ENCODE results near the gene PAPSS2. TPM values are rescaled to one million over a fixed set of nuclear protein-coding genes. Genes with fewer than 3 reads are reported as not detected.
A peak's percentile ranks its signal among the peaks of the same experiment; 100 is the strongest.

The PAPSS2 gene
- total and polyA plus RNA-seq, 2 experiments from 2014 or later = 65.9 to 82.3 TPM

DNA sequence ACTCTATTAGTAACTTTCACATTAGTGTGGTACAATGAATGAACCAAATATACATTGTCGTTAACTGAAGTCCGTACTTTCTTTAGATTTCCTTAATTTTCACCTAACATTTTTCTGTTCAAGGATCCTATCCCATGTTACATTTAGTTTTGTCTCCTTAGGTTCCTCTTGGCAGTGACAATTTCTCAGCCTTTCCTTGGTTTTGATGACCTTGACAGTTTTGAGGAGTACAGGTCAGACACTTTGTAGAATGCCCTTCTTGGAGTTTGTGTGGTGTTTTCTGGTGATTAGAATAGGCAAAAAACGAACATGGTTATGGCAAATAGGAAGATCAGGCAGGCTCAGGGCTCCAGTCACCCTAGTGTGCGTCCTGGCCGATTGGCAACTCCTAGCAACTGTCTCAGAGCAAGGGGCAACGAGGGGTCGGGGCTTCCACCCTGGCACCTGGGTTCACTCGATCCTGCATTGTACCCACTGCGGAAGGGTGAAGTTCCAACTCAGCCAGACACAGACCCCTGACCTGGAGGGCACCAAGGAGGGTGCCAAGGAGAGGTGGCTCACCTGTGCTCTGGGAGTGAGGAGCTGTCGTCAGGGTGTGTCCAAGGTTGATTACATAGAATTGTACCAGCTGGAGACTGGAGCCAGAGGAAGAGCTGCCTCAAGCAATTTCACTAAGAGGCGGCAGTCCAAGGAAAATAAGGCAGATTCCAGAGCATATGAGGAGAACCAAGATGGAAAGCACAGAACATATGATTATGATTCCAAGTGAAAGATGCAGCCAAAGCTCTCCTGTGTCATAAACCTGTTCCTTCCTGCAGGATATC, 37.5 kb downstream of the PAPSS2 start:
- H3K9ac ChIP-seq = no peak overlapping the region
- peaks cover 26% of the 10 kb centered on the region for H3K79me2 ChIP-seq (ENCODE audit: insufficient read depth)
- in situ Hi-C loops (cut with MboI) = no loop called here
- TF ChIP-seq EZH2phosphoT487 (IDR thresholded peaks at IDR 0.05; ENCODE audit: insufficient read depth, low read depth) (no peak), EZH2 (IDR thresholded peaks at IDR 0.05; ENCODE audit: insufficient read depth, poor library complexity, severe bottlenecking) (no peak)
- no peaks in the 10 kb centered on the region for H3K27me3 ChIP-seq (replicated peaks; ENCODE audit: insufficient read depth)
- no peaks in the 10 kb centered on the region for H3K36me3 ChIP-seq (ENCODE audit: low read depth)
- H3K9me2 ChIP-seq (ENCODE audit: insufficient read depth) = no peaks in the 10 kb centered on the region
- no peak overlapping the region for H3K4me3 ChIP-seq
- 93 to 94% methylated on average over 11 of the region's 11 CpGs for WGBS, 2 experiments (ENCODE audit: low coverage in 1 of 2, low lambda C conversion rate in 2 of 2, missing lambda C conversion rate in 2 of 2)
- DNase-seq = no peak
- H3K27ac ChIP-seq = no peak overlapping the region
- peaks cover 32% of the 10 kb centered on the region; the same call in 1 of the 2 replicates for H3F3A ChIP-seq (ENCODE audit: insufficient read depth)
- no peak overlapping the region for H3K4me2 ChIP-seq (ENCODE audit: unreplicated experiment)
- no peaks in the 10 kb centered on the region for H3K9me3 ChIP-seq (ENCODE audit: low read depth)
- no peaks in the 10 kb centered on the region; the same call in 1 of the 2 replicates for H4K20me1 ChIP-seq (ENCODE audit: insufficient read depth)
- peaks cover 25% of the 10 kb centered on the region for H3K4me1 ChIP-seq (ENCODE audit: insufficient read depth)
- H2AFZ ChIP-seq = no peak overlapping the region

DNA sequence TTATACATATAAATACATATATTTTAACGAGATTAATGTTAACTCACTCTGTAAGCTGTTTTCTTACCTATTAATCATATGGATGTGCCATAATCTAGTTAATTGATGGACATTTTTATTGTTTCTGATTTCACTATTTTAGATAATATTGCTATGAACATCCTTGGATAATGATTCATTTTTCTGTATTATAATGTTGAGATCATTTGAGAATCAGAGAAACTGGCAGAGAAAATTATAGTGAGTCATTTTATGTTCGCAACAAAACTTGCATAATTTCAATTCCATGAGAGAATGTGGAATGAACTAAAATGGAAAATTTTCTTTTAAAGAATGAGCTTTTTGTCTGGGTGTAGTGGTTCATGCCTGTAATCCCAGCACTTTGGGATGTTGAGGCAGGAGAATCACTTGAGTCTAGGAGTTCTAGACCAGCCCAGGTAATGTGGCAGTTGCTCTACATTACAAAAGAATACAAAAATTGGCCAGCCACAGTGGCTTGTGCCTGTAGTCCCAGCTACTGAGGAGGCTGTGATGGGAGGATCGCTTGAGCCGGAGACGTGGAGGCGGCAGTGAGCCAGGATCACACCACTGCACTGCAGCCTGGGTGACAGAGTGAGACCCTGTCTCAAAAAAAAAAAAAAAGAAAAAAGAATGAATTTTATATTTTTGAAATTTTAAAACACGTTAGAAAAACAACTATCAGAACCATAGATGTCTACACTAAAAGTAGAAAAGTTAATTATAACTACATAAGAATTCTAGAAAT, 40.5 kb downstream of the PAPSS2 start:
- Histone ChIP-seq H4K20me1 (ENCODE audit: insufficient read depth) (no peaks in the 10 kb centered on the region), H3K4me2 (ENCODE audit: unreplicated experiment) (peak overlapping the region; percentile 64), H3K9ac (peak overlapping the region; percentile 45), H3K27me3 (replicated peaks; ENCODE audit: insufficient read depth) (no peaks in the 10 kb centered on the region), H3K9me2 (ENCODE audit: insufficient read depth) (no peaks in the 10 kb centered on the region), H3K79me2 (ENCODE audit: insufficient read depth) (peaks cover 23% of the 10 kb centered on the region), H2AFZ (no peak overlapping the region), H3K4me1 (ENCODE audit: insufficient read depth) (peaks cover 23% of the 10 kb centered on the region), H3K27ac (peak overlapping the region; percentile 75), H3F3A (ENCODE audit: insufficient read depth) (peaks cover 38% of the 10 kb centered on the region; the same call in 1 of the 2 replicates), H3K9me3 (ENCODE audit: low read depth) (no peaks in the 10 kb centered on the region), H3K4me3 (no peak overlapping the region), H3K36me3 (ENCODE audit: low read depth) (no peaks in the 10 kb centered on the region)
- WGBS, 2 experiments (ENCODE audit: low coverage in 1 of 2, low lambda C conversion rate in 2 of 2, missing lambda C conversion rate in 2 of 2) = 61 to 66% methylated on average over 7 of the region's 7 CpGs
- peak; percentile 86 for DNase-seq
- TF ChIP-seq EZH2 (IDR thresholded peaks at IDR 0.05; ENCODE audit: insufficient read depth, poor library complexity, severe bottlenecking) (no peak), EZH2phosphoT487 (IDR thresholded peaks at IDR 0.05; ENCODE audit: insufficient read depth, low read depth) (no peak)
- in situ Hi-C loops (cut with MboI) = no loop called here

DNA sequence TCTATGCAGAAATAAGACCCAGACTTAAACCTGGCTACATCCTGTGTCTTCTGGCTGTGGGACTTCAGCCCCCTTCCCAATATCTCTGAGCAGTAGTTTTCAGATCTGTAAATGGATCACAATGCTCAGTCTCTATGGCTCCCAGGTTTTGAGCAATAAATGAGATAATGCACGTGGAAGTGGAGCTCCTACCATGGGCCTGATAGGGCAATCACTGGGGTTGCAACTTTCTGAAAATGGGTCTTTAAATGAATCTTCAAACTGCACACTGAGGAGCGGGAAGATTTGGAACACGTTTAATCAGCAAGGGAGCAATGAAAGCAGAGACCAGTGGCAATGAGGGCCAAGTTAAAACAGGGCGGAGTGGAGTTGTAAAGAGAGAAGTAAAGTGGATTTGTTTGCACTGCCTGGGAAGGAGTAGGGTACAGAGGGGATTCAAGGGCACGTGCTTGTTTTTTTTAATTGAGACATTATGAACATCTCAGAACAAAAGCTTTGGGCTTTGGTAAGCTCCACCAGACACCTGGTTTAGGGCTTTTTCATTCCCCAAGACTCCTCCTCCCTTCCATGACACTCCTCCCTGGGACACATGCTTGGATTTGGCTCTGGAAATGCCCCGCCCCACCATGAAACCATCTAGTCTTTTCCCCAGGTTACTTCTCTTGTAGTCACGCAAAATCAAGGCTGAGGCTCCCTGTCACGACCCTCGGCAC, 42.7 kb downstream of the PAPSS2 start:
- Histone ChIP-seq H3F3A (ENCODE audit: insufficient read depth) (peaks cover 37% of the 10 kb centered on the region; the same call in 1 of the 2 replicates), H2AFZ (no peak overlapping the region), H3K79me2 (ENCODE audit: insufficient read depth) (peaks cover 23% of the 10 kb centered on the region), H3K27me3 (replicated peaks; ENCODE audit: insufficient read depth) (no peaks in the 10 kb centered on the region), H3K36me3 (ENCODE audit: low read depth) (no peaks in the 10 kb centered on the region), H3K9ac (no peak overlapping the region), H3K4me3 (no peak overlapping the region), H3K9me3 (ENCODE audit: low read depth) (no peaks in the 10 kb centered on the region), H4K20me1 (ENCODE audit: insufficient read depth) (no peaks in the 10 kb centered on the region), H3K9me2 (ENCODE audit: insufficient read depth) (no peaks in the 10 kb centered on the region), H3K27ac (no peak overlapping the region), H3K4me2 (ENCODE audit: unreplicated experiment) (no peak overlapping the region), H3K4me1 (ENCODE audit: insufficient read depth) (peaks cover 29% of the 10 kb centered on the region)
- TF ChIP-seq EZH2phosphoT487 (IDR thresholded peaks at IDR 0.05; ENCODE audit: insufficient read depth, low read depth) (no peak), EZH2 (IDR thresholded peaks at IDR 0.05; ENCODE audit: insufficient read depth, poor library complexity, severe bottlenecking) (no peak)
- DNase-seq = no peak
- 87 to 88% methylated on average over 9 of the region's 9 CpGs for WGBS, 2 experiments (ENCODE audit: low coverage in 1 of 2, low lambda C conversion rate in 2 of 2, missing lambda C conversion rate in 2 of 2)
- in situ Hi-C loops (cut with MboI) = no loop called here

DNA sequence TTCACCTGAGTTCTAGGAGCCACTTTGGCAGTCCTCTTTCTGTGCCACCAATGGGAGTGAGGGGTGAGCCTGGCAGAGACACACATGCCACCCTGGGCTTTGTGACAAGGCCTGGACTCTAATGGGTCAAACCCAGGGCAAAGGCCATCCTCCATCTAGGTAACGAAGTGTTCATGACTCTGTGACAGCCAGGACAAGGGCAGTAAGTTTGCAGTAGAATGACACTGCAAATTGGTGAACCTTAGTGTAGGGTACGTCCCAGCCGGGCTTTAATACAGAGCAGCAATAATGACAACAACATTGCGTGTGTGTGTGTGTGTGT, 43.3 kb downstream of the PAPSS2 start:
- no peak overlapping the region for H3K4me2 ChIP-seq (ENCODE audit: unreplicated experiment)
- H3K9me2 ChIP-seq (ENCODE audit: insufficient read depth) = no peaks in the 10 kb centered on the region
- H3F3A ChIP-seq (ENCODE audit: insufficient read depth) = peaks cover 36% of the 10 kb centered on the region; the same call in 1 of the 2 replicates
- no peaks in the 10 kb centered on the region for H3K36me3 ChIP-seq (ENCODE audit: low read depth)
- WGBS, 2 experiments (ENCODE audit: low coverage in 1 of 2, low lambda C conversion rate in 2 of 2, missing lambda C conversion rate in 2 of 2) = 88 to 94% methylated on average over 4 of the region's 4 CpGs
- no peak overlapping the region for H3K4me3 ChIP-seq
- in situ Hi-C loops (cut with MboI) = no loop called here
- H3K9me3 ChIP-seq (ENCODE audit: low read depth) = no peaks in the 10 kb centered on the region
- TF ChIP-seq EZH2phosphoT487 (IDR thresholded peaks at IDR 0.05; ENCODE audit: insufficient read depth, low read depth) (no peak), EZH2 (IDR thresholded peaks at IDR 0.05; ENCODE audit: insufficient read depth, poor library complexity, severe bottlenecking) (no peak)
- H3K27me3 ChIP-seq (replicated peaks; ENCODE audit: insufficient read depth) = no peaks in the 10 kb centered on the region
- peaks cover 20% of the 10 kb centered on the region for H3K79me2 ChIP-seq (ENCODE audit: insufficient read depth)
- H3K9ac ChIP-seq = no peak overlapping the region
- no peak overlapping the region for H3K27ac ChIP-seq
- H2AFZ ChIP-seq = no peak overlapping the region
- no peak for DNase-seq
- H4K20me1 ChIP-seq (ENCODE audit: insufficient read depth) = no peaks in the 10 kb centered on the region
- peaks cover 29% of the 10 kb centered on the region for H3K4me1 ChIP-seq (ENCODE audit: insufficient read depth)

All from GM23248 (cell line).